ENCODE measurements around the gene ANGPTL2. TPM values are rescaled to one million over a fixed set of nuclear protein-coding genes. Genes with fewer than 3 reads are reported as not detected.

ANGPTL2 gene
- total and polyA plus RNA-seq, 7 donors, result 8.9 to 208 (median 15.0) TPM

GRCh38 chr9:127086771-127087170 is 35.7 kb downstream of the ANGPTL2 start:
- no peak for ATAC-seq
- no peak for DNase-seq
- H3K27ac ChIP-seq, result no peak overlapping the region
- intact Hi-C loops (cut with DNase I), result loop anchor here in 1 of 2 donors (2.0 kb wide), 1 partner anchor 16 kb away; no protein-coding TSS in a partner anchor
- no peak for TF ChIP-seq CTCF (IDR thresholded peaks at IDR 0.05)
- H3K27me3 ChIP-seq (ENCODE audit: insufficient read depth in 3 of 3, low read length in 2 of 3), result no peaks in the 10 kb centered on the region
- no peak overlapping the region for H3K4me3 ChIP-seq
- 96 to 99% (median 97%) methylated on average over 4 of the region's 4 CpGs for WGBS, 3 donors
- peaks cover 0 to 52% of the 10 kb centered on the region in 2 donors for H3K36me3 ChIP-seq (ENCODE audit: insufficient read depth in 1 of 2, low read depth in 1 of 2)
- H3K9me3 ChIP-seq, result no peaks in the 10 kb centered on the region
- H3K4me1 ChIP-seq, result peaks cover 9% of the 10 kb centered on the region

DNA sequence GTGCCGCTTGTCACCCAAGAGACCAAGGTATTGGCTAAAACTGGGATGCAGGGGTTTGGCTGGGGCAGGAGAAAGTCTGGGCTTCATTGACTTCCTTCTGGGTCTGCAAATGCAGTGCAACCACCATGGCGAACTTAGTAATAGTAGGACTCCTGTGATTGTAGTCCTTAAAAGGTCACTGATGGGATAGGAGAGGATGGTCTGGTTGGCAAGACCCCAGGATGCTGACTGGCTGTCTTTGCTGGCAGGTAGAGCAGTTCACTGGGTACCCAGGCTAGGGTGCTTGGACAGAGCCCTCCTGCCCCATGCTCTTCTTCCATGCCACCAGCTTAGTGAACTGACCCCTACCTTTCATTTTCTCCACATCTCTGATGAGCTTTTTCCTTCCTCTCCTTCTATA is 37.2 kb downstream of the ANGPTL2 start:
- H3K4me3 ChIP-seq, result no peak overlapping the region
- DNase-seq, result no peak
- H3K4me1 ChIP-seq, result peaks cover 9% of the 10 kb centered on the region
- 94 to 97% (median 96%) methylated on average over 2 of the region's 2 CpGs for WGBS, 3 donors
- peaks cover 0 to 36% of the 10 kb centered on the region in 2 donors for H3K36me3 ChIP-seq (ENCODE audit: insufficient read depth in 1 of 2, low read depth in 1 of 2)
- no peak overlapping the region for H3K27ac ChIP-seq
- TF ChIP-seq CTCF (IDR thresholded peaks at IDR 0.05), result no peak
- no peak for ATAC-seq
- no peaks in the 10 kb centered on the region for H3K27me3 ChIP-seq (ENCODE audit: insufficient read depth in 3 of 3, low read length in 2 of 3)
- intact Hi-C loops (cut with DNase I), result no loop called here
- no peaks in the 10 kb centered on the region for H3K9me3 ChIP-seq

- Histone ChIP-seq H3K27ac (no peak overlapping the region), H3K9me3 (no peaks in the 10 kb centered on the region), H3K36me3 (ENCODE audit: insufficient read depth in 1 of 2, low read depth in 1 of 2) (peaks cover 0 to 28% of the 10 kb centered on the region in 2 donors), H3K4me1 (peaks cover 9% of the 10 kb centered on the region), H3K27me3 (ENCODE audit: insufficient read depth in 3 of 3, low read length in 2 of 3) (no peaks in the 10 kb centered on the region), H3K4me3 (no peak overlapping the region)
- DNase-seq (no peak), ATAC-seq (no peak)
- WGBS, 3 donors, result 91 to 93% (median 91%) methylated on average over 11 to 12 of the region's 12 CpGs
- no peak for TF ChIP-seq CTCF (IDR thresholded peaks at IDR 0.05)
- intact Hi-C loops (cut with DNase I), result no loop called here
Observed at GRCh38 chr9:127084076-127085039, 38.1 kb downstream of the ANGPTL2 start.

- intact Hi-C loops (cut with DNase I), result no loop called here
- Histone ChIP-seq H3K4me1 (peaks cover 9% of the 10 kb centered on the region), H3K36me3 (ENCODE audit: insufficient read depth in 1 of 2, low read depth in 1 of 2) (peaks cover 0 to 18% of the 10 kb centered on the region in 2 donors), H3K27ac (no peak overlapping the region), H3K9me3 (no peaks in the 10 kb centered on the region), H3K27me3 (ENCODE audit: insufficient read depth in 3 of 3, low read length in 2 of 3) (no peaks in the 10 kb centered on the region), H3K4me3 (no peak overlapping the region)
- peak in 3 of 4 donors; percentile 38 to 47 (median 46) for ATAC-seq
- DNase-seq, result no peak
- 24 to 47% (median 33%) methylated on average over 5 of the region's 5 CpGs for WGBS, 3 donors
- TF ChIP-seq CTCF (IDR thresholded peaks at IDR 0.05), result no peak
Observed at GRCh38 chr9:127083138-127083980, 39.1 kb downstream of the ANGPTL2 start.

Data from psoas muscle (tissue), 8 donors.